Myocyte (in vitro differentiated cells): ENCODE data around the gene PTPN1. TPM values are rescaled to one million over a fixed set of nuclear protein-coding genes. Genes with fewer than 3 reads are reported as not detected.
A peak's percentile ranks its signal among the peaks of the same experiment; 100 is the strongest.
"Not testable (repeated sequence)": the region's sequence is repeated elsewhere in the genome, so short reads cannot be mapped to it uniquely, and the experiment has no call there.

Experiments used
- DNase-seq: peaks from one replicate; pipeline ENCODE4 v3.0.0-alpha.2; 2012; ENCODE audit warnings: low read depth
- polyA plus RNA-seq: library from polyadenylated mRNA; unstranded; fragments of >200 nt; gene quantifications from one replicate; pipeline ENCODE4 v1.2.1, GENCODE V29; 2012; ENCODE audit warnings: missing spikeins
- total RNA-seq: library from RNA; depleted of rRNA; stranded (reverse); fragments of >200 nt; gene quantifications from 2 replicates; pipeline ENCODE4 v1.2.3, GENCODE V29; 2014

PTPN1 gene
- total RNA-seq: 32.4 and 35.4 TPM in 2 replicates
- polyA plus RNA-seq: 31.6 TPM

- DNase-seq: peak; percentile 99
Observed at GRCh38 chr20:50509923-50510705, at the start of gene PTPN1. Gene PTPN1 (plus strand): TSS chr20:50510383. CDS start chr20:50510528, 145 bp downstream.

- DNase-seq: peak; percentile 90
Observed at GRCh38 chr20:50460608-50461267, 49.4 kb upstream of the PTPN1 start.

- DNase-seq: no peak
Observed at GRCh38 chr20:50462093-50462690, 48.0 kb upstream of the PTPN1 start.

DNA sequence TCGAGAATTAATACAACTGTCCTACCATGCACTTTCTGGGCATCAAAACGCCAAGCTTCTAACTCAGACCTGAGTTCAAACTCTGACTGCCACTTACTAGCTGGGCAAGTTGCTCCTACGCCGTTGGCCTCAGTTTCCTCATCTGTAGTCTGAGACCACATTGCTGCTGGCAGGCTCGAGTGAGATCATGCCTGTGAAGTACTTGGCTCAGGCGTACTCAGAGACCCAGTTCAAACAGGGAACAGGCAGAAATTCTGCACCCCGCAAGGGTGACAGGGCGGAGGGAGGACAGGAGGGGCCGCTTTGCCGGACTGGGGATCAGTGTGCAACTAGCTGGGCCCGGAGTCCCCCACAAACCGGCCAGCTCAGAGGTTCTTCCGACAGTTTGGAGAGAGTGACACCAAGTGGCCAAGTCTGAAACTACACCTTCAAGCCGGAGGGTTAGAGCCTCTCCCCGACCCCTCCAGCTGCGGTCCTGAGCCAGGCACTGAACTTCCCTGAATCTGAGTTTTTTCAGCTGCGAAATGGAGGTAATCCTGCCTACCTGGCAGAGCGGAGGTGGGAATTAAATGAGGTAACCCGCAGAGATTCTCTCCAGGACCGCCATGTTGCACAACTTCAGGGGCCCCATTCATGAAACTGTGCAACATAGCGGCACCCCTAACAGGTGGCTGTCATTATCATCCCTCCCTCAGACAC is 46.0 kb upstream of the PTPN1 start:
- peak; percentile 66 for DNase-seq

GRCh38 chr20:50464725-50465650 is 45.2 kb upstream of the PTPN1 start:
- no peak for DNase-seq

GRCh38 chr20:50467174-50467573 is 43.0 kb upstream of the PTPN1 start:
- DNase-seq: no peak

- peak; percentile 40 for DNase-seq
Observed at GRCh38 chr20:50467718-50468356, 42.3 kb upstream of the PTPN1 start.

DNA sequence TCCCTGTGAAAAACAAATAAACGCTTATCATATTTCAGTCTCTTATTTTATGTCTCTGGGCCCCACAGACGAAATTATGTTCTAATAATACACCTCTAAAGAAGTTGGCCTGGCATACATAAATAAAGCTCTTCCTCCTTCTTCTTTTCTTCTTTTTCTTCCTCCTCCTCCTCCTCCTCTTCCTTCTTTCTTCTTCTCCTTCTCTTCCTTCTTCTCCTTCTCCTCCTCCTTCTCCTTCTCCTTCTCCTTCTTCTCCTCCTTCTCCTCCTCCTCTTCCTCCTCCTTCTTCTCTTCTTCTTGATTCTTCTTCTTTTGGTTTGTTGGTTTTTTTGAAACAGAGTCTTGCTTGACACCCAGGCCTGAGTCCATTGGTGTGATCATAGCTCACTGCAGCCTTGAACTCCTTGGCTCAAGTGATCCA is 41.8 kb upstream of the PTPN1 start:
- no peak for DNase-seq

GRCh38 chr20:50469176-50469723 is 40.9 kb upstream of the PTPN1 start:
- no peak for DNase-seq

DNA sequence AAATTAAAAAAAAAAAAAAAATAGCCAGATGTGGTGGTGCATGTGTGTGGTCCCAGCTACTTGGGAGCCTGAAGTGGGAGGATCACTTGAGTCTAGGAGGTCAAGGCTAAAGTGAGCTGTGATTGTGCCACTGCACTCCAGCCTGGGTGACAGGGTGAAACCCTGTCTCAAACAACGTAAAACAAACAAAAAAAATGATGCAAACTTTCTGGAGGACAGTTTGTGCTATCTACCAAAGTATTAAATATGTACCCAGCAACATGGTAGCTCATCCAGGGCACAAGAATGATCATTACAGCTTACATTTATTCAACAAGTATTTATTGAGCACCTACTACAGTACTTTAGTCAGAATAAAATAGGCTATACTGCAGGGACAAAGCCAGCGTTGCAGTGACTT is 40.4 kb upstream of the PTPN1 start:
- no peak for DNase-seq

- DNase-seq: no peak
Observed at GRCh38 chr20:50470264-50470858, 39.8 kb upstream of the PTPN1 start.

DNA sequence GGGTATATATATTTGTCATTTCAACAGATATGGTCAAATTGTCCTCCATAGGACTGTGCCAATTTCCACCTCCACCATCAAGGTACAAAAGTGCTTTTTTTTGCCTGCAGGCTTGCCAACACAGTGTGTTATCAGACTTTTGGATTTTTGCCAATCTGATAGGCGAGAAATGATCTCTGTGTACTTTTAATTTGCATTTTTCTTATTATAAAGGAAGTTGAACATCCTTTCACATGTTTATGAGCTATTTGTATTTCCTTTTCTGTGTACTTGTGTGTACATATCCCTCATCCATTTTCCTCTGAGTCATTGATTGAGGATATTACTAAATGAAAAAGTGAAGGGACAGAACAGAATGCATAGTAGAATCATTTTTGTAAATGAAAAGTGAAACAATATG is 39.0 kb upstream of the PTPN1 start:
- no peak for DNase-seq

DNA sequence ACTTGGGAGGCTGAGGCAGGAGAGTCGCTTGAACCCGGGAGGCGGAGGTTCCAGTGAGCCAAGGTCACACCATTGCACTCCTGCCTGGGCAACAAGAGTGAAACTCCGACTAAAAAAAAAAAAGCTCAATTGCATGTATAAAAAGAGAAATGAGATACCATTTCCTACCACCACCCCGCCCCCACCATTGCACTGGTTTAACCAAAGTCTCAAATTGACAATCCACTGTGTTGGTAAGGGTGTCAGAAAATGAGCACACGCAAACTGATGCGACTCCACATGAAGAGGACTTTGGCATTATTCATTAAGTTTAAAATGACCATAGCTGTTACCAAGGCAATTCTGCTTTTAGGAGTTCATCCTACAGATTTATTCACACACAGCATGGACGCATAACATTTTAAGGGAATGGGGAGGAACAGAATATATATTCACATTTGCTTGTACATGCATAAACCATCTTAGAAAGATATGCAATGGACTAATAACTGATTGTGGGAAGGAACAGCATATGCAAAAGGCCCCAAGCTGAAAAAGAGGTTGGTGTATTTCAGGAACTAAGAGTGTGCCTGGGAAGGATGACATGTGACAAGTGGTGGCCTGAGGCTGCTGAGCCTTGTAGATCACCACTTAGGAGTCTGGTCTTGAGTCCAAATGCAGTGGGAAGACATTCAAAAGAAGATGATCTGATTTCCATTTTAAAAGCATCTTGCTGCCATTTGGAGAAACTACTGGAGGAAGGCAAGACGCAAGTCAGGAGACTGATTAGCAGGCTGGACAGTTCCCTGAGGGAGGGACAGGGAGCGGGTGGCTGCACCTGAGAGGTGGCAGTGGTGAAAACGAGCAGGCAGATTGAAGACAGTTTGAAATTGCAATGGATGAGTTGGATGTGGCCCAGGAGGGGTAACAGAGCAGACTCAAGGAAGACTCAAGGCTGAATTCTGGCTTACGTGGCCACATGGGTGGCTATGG is 37.2 kb upstream of the PTPN1 start:
- no peak for DNase-seq

GRCh38 chr20:50474356-50474755 is 35.8 kb upstream of the PTPN1 start:
- not testable (repeated sequence) for DNase-seq

GRCh38 chr20:50475681-50476292 is 34.4 kb upstream of the PTPN1 start:
- no peak for DNase-seq

DNA sequence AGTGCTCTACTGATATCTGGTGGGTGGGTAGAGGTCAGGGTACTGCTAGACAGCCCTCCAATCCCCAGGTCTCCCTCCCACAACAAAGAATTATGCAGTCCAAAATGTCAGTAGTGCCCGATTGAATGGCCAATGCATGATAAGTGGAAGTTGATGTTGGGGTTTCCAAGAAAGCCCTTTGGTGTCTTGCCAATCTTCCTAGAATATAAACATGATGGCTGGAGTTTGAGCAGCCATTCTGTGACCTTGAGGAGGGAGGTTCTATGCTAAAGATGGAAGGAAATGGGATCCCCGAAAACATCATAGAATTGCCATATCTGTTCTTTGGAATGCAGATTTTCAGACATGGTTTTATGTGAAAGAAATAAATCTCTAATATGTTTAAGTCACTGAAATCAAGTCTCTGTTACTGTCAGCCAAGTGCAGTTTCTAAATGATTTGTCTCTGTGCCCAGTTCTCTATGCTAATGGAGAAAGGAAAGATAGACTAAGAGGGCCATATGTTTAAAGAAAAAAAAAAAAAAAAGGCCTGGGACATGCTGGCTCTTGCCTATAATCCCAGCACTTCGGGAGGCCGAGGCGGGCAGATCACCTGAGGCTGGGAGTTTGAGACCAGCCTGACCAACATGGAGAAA is 32.8 kb upstream of the PTPN1 start:
- DNase-seq: no peak
